Activated CD4-positive, alpha-beta T cell treated with anti-CD3 and anti-CD28 coated beads, Interleukin-2, amount 50 U/mL, for 24 hours (primary cell): Measurements from ENCODE around the gene NUDT22.
"Not testable (repeated sequence)": the region's sequence is repeated elsewhere in the genome, so short reads cannot be mapped to it uniquely, and the experiment has no call there.

Experiments
- DNase-seq, 2 donors: peaks; one replicate each; pipeline ENCODE4 v3.0.0-alpha.2; 2020; ENCODE audit warnings: low read depth in 1 of 2, low spot score in 1 of 2

Gene NUDT22

DNA sequence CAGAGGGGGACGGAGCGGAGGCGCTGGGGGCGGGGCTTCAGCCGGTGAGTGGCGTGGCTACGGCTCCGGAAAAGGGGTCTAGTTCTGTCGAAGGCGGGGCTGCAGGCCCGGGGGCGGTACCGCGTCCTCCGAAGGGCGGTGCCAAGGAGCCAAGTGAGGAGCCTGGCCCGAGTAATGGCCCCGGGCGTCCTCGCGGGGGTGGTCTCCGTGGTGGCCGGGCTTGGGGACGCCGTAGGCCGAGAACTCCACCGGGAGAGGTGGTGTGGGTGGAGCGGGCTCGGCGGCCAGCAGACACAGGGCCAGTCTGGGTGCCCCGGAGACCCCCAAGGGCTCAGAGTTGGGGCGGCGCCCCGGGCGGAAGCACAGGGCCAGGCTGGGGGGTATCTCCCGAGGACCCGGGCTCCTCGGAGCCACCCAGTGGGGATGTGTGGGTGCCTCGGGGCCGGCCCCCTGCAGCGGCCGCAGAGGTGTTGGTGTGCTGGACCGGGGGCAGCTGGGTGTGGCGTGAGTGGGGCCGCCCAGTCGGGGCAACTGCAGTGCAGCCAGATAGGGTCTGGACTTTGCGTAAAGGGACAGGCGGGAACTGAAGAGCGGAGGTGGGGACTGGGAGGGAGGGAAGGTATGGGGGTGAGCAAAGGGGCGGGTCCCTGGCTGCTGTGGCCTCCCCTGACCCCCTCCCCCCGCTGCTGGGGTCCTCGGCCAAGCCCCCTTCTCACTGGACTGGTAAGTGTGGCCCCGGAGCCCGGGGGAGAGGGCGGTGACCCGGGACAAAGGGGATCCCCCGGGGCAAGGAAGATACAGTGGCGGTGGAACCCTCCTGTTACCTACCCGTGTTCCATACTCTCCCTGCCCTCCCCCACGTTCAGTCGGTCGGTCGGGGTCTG is 15.7 kb downstream of the NUDT22 start:
- DNase-seq: no peak

- DNase-seq: no peak
Measured at GRCh38 chr11:64243236-64243854, 17.3 kb downstream of the NUDT22 start.

DNA sequence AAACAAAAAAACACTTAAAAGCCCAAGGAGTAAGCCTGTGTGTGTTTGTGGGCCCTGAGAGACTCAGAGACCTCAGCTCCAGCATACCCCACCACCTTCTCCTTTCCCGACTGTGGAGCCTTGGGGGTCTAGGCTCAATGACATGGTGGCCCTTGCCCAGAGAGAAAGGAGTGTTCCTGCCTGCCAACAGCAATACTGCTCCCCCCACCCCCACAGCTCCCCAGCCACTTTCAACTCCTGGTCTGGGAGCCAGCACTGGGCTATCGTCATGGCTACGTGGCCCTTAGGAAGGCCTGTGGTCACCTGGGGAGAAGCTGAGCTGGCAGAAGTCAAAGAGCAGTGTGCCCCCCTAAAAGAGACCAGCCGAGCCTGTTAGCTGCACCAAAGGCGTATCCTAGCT is 18.0 kb downstream of the NUDT22 start:
- DNase-seq: no peak

GRCh38 chr11:64244966-64245365 is 18.9 kb downstream of the NUDT22 start:
- no peak for DNase-seq

DNA sequence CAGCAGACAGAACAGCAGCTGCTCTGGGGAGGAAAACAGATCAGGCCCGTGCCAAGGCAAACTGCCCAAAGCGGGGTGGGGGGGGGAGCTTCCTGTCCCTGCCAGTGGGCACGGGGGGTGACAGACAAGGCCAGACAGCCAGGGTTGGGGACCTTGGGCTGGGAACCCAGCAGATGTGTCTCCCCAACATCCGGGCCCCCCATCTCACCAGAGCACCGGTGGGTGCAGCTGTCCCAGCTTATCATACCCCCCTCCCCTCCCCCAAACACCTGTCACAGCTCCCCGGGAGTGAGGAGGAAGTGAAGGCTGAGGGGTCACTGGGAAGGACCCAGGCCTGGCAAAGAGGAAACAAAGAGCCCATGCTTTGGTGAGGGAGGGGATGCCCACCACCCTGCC is 19.3 kb downstream of the NUDT22 start:
- DNase-seq: no peak

DNA sequence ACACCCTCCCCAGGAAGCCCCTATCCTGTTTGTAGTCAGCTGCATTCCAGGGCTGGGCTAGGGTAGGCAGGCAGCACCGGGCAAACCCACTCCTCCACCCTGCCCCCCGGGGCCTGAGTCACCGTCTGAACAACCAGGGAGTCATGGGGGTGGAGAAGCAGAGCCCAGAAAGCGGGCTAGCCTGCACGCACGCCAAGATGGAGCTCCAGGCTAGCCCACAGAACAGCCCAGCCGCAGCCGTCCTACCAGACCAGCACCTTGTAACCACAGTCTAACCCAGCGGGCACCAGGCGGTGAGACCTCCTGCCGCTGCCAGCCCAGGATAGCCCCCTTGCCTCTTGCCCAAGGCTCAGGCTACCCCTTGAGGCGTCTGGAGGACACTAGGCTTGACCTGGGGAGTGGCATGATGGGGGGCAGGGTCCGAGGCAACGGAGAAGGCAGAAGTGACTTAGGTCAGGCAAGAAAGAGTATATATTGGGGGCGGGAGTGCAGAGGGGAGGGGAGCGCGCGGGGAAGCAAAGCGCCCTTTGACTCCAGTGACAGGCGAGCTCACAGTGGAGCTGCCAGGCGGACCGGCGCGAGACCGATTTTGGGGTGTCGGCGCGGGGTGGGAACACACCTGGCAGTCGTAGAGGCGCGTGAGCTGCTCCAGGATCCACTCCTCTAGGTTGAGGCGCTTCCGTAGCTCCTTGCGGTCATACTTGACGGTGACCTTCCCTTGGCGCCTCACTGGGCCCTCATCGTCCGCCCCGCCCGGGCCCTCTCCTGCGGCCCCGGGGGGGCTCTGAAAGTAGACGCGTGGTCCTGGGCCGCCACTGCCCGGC is 19.9 kb downstream of the NUDT22 start:
- peak; percentile 58 to 76 for DNase-seq

DNA sequence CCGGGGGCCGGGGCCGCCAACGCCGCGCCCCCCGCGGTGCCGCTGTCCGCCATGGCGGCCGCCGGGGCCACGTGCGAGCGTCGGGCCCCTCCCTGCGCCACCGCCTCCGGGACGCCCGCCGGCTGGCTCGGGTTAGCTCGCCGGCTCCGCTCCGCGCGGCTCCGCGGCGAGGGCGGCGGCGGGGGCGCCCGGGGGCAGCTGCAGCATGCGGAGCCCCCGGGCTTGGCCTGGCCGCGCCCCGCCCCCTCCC is 20.5 kb downstream of the NUDT22 start:
- not testable (repeated sequence) for DNase-seq

DNA sequence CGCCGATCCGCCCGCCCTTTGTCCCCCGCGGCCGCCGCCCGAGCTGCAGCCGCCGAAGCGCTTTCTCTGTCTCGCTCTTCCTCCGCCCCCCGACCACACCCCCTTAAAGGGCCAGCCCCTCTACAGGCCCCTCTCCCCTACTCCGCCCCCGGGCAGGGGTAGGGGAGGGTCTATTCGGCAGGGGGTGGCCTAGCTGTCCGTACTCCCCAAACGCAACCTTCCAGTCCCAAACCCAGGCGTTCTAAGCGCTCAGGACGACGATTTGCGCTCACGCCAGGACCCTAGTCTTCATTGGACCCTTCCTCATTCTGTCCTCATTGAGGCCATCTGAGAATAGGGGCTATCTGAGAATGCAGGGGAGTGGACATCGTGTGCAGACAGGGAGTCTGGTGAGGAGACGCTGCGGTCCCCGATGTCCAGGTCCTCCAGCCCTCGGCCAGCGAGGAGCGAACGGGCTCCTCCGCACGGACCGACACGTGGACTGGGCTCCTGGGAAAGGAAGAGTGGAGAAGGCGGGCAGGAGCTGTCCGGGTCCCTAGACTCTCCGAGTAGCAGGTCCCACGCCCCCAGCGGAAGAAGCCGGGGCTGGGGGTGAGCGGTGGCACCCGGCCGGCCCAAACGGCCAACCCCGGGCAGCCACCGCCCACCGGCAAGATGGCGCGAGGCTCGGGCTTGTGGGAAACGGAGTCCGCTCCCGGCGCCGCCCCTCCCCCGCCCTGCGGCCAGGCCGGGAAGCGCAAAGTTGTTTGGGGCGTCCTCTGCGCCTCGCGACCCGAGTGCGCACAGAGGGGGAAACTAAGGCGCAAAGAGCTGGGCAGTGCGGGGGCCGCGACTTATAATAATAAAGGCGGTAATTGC is 21.0 kb downstream of the NUDT22 start, which contains the start of gene PPP1R14B:
Gene PPP1R14B (minus strand): TSS at position 73 of the 858 bp plus-strand sequence. CDS start 270 bp downstream, outside the sequence.
- DNase-seq: peak; percentile 59 to 71

GRCh38 chr11:64247729-64248531 is 21.9 kb downstream of the NUDT22 start:
- no peak for DNase-seq

DNA sequence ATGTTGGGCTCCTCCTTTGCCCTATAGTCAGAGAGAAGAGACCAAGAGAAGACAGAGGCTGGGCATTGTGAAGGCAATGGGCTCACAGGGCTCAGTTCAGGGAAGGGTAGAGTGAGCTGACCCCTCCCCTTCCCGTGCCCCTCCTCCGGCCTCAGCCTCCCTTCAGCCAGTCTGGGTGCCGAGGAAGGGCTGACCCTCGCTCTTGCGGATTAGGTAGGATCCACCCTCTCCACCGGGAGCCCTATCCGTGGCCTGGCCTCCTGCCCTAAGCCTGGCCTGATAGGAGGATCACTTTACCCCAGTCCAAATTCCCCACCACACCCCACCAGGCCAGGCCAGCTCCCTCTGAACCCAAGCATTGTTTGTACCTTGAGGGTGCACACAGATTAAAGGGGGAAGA is 22.5 kb downstream of the NUDT22 start:
- DNase-seq: no peak

DNA sequence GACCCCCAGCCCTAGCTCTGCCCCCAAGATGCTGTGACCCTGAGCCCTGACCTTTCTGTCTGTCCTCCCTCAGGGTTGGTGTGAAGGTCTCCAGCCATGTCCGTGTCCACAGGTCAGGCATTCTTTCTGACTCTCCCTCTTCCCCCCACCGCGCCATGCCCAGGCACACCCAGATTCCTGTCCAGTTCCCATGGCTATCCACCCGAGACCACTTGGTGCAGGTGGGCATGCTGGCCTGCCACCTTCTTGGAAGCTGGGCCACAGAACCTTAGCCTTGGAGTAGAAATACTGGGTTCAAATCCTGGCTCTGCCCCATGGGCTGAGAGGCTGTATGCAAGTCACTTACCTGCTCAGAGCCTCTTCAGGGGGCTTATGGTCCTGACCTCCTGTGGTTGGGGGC is 23.0 kb downstream of the NUDT22 start:
- DNase-seq: no peak

- DNase-seq: no peak
Measured at GRCh38 chr11:64249563-64250414, 23.7 kb downstream of the NUDT22 start.

GRCh38 chr11:64250415-64251015 is 24.4 kb downstream of the NUDT22 start:
- no peak for DNase-seq

GRCh38 chr11:64251016-64251752 is 25.1 kb downstream of the NUDT22 start, which contains the start of gene PLCB3:
PLCB3 (plus strand) TSS chr11:64251530; CDS start chr11:64251650, 120 bp downstream.
- DNase-seq: peak; percentile 39 to 50

- no peak for DNase-seq
Measured at GRCh38 chr11:64251753-64252002, 25.6 kb downstream of the NUDT22 start.

DNA sequence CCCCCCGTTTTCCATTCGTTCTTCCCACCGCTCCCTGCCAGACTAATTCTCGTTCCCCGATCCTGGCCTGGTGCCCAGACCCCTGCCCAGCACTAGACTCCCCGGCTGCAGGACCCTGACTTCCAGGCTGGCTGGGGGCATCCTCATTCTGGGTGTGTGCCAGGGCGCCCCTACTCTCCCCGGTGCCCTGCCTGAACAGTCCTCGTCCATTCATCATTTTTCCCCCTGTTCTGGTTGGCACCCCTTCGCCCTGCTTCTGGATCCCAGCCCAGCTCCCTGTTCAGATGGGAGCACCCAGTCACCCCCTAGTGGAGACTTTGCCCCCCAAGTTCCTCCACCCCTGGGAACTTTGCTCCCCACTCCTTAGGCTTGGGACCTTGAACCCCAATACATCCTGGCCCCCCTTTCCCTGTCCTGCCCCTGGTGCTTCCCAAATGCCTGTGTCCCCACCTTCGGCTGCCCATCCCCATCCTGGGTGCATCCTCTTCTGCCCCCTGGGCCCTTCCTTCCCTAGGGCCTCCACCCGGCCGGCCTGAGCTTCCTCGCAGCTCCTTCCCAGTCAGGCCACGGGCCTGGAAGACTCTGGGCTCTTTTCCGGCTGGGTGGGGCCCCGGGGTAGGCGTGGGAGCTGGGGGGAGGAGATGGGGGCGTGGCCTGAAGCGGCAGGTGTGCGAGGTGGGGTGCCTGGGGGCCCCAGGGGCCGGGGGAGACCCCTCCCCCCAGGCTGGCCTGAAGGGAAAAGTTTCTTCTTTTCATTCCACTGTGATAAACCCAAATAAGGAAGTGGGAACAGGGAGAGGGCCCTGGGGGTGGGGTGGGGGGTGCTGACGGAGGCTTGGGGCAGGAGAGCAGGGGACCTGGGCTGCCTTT is 26.2 kb downstream of the NUDT22 start:
- no peak for DNase-seq

- DNase-seq: no peak
Measured at GRCh38 chr11:64253043-64253442, 27.0 kb downstream of the NUDT22 start.
